GM21825 (cell line): ENCODE data around the gene SUGP1.

Source experiments
- ATAC-seq: cut with Tn5 transposase; IDR thresholded peaks from one replicate; pipeline ENCODE4 v1.9.1; 2021; ENCODE audit warnings: mild to moderate bottlenecking, moderate library complexity; ENCODE audit not compliant: unreplicated experiment

SUGP1 gene

GRCh38 chr19:19236173-19236572 lies 84.1 kb downstream of the SUGP1 start:
- no peak for ATAC-seq

GRCh38 chr19:19234220-19234816 lies 86.0 kb downstream of the SUGP1 start:
- ATAC-seq: no peak

DNA sequence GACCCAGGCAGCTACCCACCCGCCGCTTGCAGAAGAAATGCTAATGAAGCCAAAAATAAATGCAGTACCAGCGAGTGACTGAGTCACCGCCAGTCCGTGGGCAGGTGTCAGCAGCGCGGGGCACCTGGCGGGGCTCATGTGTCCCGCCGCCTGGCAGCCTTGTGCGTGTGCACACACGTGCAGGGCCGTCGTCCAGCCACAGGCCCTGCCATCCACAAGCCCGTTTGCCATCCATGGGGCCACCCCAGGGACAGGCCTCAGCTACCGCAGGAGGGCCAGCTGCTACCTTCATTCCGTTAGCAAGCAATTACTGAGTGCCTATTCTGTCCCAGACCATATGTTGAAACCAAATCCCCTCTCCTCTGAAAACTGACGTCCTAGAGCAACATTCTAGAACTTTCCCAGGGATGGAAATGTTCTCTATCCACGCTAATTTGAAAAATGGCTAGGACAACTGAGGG lies 88.0 kb downstream of the SUGP1 start:
- ATAC-seq: no peak

DNA sequence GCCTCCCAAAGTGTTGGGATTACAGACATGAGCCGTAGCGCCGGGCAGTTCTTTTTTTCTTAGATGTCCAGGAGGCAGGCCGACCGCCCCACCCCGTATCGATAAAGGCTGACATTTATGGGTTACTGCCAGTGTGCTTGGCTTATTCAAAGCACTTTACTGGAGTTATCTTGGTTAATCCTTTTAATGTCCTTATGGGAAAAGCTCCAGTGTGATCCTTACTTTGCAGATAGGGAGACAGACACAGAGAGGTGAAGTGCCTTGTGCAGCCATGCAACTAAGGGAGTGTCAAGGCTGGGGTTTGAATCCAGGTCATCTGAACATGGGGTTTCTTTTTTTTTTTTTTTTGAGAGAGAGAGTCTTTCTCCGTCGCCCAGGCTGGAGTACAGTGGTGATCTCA lies 89.3 kb downstream of the SUGP1 start:
- ATAC-seq: no peak

- no peak for ATAC-seq
Observed at GRCh38 chr19:19229701-19230100, 90.6 kb downstream of the SUGP1 start.

- no peak for ATAC-seq
Observed at GRCh38 chr19:19227217-19227616, 93.1 kb downstream of the SUGP1 start.

DNA sequence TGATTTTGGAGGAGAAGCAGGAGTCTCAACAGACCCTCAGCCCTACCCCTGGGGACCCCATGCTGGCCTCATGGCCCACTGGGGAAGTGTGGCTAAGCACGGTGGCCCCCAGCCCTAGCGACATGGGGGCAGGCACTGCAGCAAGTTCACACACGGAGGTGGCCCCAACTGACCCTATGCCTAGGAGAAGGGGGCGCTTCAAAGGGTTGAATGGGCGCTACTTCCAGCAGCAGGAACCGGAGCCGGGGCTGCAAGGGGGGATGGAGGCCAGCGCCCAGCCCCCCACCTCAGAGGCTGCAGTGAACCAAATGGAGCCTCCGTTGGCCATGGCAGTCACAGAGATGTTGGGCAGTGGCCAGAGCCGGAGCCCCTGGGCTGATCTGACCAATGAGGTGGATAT lies 93.6 kb downstream of the SUGP1 start:
- no peak for ATAC-seq

GRCh38 chr19:19226204-19226603 lies 94.1 kb downstream of the SUGP1 start:
- no peak for ATAC-seq
